A673 (cell line): ENCODE measurements around the gene CDK4.

Experiments used
- EZH2 ChIP-seq: fragments of 200-600 bp; sonication (generic); IDR thresholded peaks from 2 replicates; pipeline ENCODE4 v1.6.1; 2017; ENCODE audit warnings: borderline replicate concordance, low read depth, mild to moderate bottlenecking, mixed read lengths, antibody characterized with exemption, low read length; ENCODE audit not compliant: poor library complexity, severe bottlenecking
- TF ChIP-seq, protein P1 (sequence below): fragments of 300-800, 200-600 bp; sonication (generic); conservative IDR thresholded peaks from 2 replicates; pipeline ENCODE4 v1.5.1; 2017; ENCODE audit warnings: low read depth, mild to moderate bottlenecking, antibody characterized with exemption, low read length, moderate library complexity, mixed read lengths

DNA sequence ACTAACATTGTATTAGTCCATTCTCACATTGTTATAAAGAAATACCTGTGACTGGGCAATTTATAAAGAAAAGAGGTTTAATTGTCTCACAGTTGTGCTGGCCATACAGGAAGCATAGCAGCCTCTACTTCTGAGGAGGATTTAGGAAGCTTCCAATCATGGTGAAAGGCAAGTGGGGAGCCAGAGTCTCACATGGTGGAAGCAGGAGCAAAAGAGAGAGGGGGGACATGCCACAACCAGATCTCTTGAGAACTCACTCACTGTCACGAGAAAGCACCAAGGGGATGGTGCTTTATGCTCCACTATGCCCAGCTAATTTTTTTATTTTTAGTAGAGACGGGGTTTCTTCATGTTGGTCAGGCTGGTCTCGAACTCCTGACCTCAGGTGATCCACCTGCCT lies 44.9 kb downstream of the CDK4 start:
- TF ChIP-seq, protein P1, sequence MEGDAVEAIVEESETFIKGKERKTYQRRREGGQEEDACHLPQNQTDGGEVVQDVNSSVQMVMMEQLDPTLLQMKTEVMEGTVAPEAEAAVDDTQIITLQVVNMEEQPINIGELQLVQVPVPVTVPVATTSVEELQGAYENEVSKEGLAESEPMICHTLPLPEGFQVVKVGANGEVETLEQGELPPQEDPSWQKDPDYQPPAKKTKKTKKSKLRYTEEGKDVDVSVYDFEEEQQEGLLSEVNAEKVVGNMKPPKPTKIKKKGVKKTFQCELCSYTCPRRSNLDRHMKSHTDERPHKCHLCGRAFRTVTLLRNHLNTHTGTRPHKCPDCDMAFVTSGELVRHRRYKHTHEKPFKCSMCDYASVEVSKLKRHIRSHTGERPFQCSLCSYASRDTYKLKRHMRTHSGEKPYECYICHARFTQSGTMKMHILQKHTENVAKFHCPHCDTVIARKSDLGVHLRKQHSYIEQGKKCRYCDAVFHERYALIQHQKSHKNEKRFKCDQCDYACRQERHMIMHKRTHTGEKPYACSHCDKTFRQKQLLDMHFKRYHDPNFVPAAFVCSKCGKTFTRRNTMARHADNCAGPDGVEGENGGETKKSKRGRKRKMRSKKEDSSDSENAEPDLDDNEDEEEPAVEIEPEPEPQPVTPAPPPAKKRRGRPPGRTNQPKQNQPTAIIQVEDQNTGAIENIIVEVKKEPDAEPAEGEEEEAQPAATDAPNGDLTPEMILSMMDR: no peak
- no peak for TF ChIP-seq EZH2
